ENCODE measurements around the gene KRCC1. TPM values are rescaled to one million over a fixed set of nuclear protein-coding genes. Genes with fewer than 3 reads are reported as not detected.

KRCC1 gene
- total RNA-seq, 1 experiment from 2014 or later, result 36.6 TPM

DNA sequence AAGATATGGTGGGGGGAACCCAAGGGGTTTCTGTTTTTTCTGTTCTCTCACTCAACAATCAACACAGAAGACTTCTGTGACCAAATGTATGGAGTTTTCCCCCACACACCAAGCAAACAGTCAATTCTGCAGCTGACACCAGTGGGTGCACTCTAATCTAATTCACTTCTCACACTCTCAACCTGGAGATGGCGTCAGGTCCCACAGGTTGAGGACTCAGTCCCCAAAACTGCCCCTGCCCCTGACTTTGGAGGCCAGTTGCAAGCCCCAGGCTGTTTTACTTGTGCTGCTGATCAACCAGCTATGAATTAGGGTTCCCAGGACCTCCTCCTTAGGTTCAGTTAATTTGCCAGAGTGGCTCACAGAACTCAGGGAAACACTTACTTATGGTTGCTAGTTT, 45.4 kb downstream of the KRCC1 start:
- ChIA-PET POLR2A (no interaction called here), CTCF (interaction anchor here (0.7 to 1.5 kb wide), 4 partner anchors 9 to 50 kb away, joined by 3 to 15 read pairs (median 5); no protein-coding TSS in a partner anchor)
- TF ChIP-seq, protein P1, sequence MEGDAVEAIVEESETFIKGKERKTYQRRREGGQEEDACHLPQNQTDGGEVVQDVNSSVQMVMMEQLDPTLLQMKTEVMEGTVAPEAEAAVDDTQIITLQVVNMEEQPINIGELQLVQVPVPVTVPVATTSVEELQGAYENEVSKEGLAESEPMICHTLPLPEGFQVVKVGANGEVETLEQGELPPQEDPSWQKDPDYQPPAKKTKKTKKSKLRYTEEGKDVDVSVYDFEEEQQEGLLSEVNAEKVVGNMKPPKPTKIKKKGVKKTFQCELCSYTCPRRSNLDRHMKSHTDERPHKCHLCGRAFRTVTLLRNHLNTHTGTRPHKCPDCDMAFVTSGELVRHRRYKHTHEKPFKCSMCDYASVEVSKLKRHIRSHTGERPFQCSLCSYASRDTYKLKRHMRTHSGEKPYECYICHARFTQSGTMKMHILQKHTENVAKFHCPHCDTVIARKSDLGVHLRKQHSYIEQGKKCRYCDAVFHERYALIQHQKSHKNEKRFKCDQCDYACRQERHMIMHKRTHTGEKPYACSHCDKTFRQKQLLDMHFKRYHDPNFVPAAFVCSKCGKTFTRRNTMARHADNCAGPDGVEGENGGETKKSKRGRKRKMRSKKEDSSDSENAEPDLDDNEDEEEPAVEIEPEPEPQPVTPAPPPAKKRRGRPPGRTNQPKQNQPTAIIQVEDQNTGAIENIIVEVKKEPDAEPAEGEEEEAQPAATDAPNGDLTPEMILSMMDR (IDR thresholded peaks at IDR 0.05; ENCODE audit: unreplicated experiment), result no peak
- H3K36me3 Mint-ChIP-seq (ENCODE audit: insufficient read depth, unreplicated experiment), result no peaks in the 10 kb centered on the region
- H3K27ac Mint-ChIP-seq (ENCODE audit: low read depth, unreplicated experiment), result no peak overlapping the region
- H3K9me3 Mint-ChIP-seq (ENCODE audit: unreplicated experiment), result no peaks in the 10 kb centered on the region
- intact Hi-C loops (cut with micrococcal nuclease), result no loop called here
- no peak overlapping the region for H3K4me3 Mint-ChIP-seq (ENCODE audit: unreplicated experiment)
- no TSS peak for BruUV-seq (replicated peaks)
- DNase-seq (ENCODE audit: unreplicated experiment), result no peak
- H3K4me1 Mint-ChIP-seq (ENCODE audit: insufficient read depth, unreplicated experiment), result no peaks in the 10 kb centered on the region
- H3K27me3 Mint-ChIP-seq (ENCODE audit: insufficient read depth, unreplicated experiment), result no peaks in the 10 kb centered on the region

DNA sequence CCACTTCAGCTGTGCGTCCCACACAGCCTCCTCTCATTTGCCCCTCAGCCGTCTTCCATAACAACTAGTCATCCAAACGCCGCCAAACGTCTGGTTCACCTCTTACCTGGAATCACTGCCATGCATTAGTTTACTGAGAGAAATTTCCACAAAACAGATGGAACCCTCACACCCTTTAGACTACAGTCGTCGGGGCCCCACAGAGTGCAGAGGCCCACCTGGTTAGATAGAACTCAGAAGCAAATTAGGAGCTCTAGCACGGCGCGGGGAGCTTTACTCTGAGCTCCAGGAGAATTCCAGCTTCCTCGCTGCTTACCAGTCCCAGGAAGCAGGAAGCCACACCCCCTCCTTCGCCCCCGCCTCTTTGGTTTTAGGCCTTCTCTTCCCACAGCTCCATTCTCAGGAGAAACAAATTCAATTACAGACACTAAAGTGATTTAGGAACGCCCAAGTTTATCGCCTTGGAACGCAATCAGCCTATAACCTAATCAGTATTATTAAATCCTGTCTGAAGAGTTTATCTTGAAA, 48.6 kb downstream of the KRCC1 start:
- BruUV-seq (replicated peaks), result no TSS peak
- intact Hi-C loops (cut with micrococcal nuclease), result no loop called here
- TF ChIP-seq, protein P1 (IDR thresholded peaks at IDR 0.05; ENCODE audit: unreplicated experiment), result no peak
- no peaks in the 10 kb centered on the region for H3K9me3 Mint-ChIP-seq (ENCODE audit: unreplicated experiment)
- no peaks in the 10 kb centered on the region for H3K36me3 Mint-ChIP-seq (ENCODE audit: insufficient read depth, unreplicated experiment)
- H3K4me1 Mint-ChIP-seq (ENCODE audit: insufficient read depth, unreplicated experiment), result no peaks in the 10 kb centered on the region
- DNase-seq (ENCODE audit: unreplicated experiment), result no peak
- CTCF ChIA-PET, result interaction anchor here (0.7 kb wide), 1 partner anchor 9 kb away, joined by 3 read pairs; the partner anchor contains the start of gene RNU2-63P
- no peak overlapping the region for H3K27ac Mint-ChIP-seq (ENCODE audit: low read depth, unreplicated experiment)
- no peak overlapping the region for H3K4me3 Mint-ChIP-seq (ENCODE audit: unreplicated experiment)
- POLR2A ChIA-PET, result no interaction called here
- no peaks in the 10 kb centered on the region for H3K27me3 Mint-ChIP-seq (ENCODE audit: insufficient read depth, unreplicated experiment)

GRCh38 chr2:88005776-88006175, 49.8 kb downstream of the KRCC1 start:
- TF ChIP-seq, protein P1 (IDR thresholded peaks at IDR 0.05; ENCODE audit: unreplicated experiment), result no peak
- H3K27ac Mint-ChIP-seq (ENCODE audit: low read depth, unreplicated experiment), result no peak overlapping the region
- ChIA-PET POLR2A (no interaction called here), CTCF (interaction anchor here (1.1 to 1.2 kb wide), 2 partner anchors 10 to 155 kb away, joined by 3 read pairs; no protein-coding TSS in a partner anchor)
- no peaks in the 10 kb centered on the region for H3K9me3 Mint-ChIP-seq (ENCODE audit: unreplicated experiment)
- no TSS peak for BruUV-seq (replicated peaks)
- no peak for DNase-seq (ENCODE audit: unreplicated experiment)
- H3K27me3 Mint-ChIP-seq (ENCODE audit: insufficient read depth, unreplicated experiment), result no peaks in the 10 kb centered on the region
- intact Hi-C loops (cut with micrococcal nuclease), result no loop called here
- no peak overlapping the region for H3K4me3 Mint-ChIP-seq (ENCODE audit: unreplicated experiment)
- H3K4me1 Mint-ChIP-seq (ENCODE audit: insufficient read depth, unreplicated experiment), result no peaks in the 10 kb centered on the region
- H3K36me3 Mint-ChIP-seq (ENCODE audit: insufficient read depth, unreplicated experiment), result no peaks in the 10 kb centered on the region

DNA sequence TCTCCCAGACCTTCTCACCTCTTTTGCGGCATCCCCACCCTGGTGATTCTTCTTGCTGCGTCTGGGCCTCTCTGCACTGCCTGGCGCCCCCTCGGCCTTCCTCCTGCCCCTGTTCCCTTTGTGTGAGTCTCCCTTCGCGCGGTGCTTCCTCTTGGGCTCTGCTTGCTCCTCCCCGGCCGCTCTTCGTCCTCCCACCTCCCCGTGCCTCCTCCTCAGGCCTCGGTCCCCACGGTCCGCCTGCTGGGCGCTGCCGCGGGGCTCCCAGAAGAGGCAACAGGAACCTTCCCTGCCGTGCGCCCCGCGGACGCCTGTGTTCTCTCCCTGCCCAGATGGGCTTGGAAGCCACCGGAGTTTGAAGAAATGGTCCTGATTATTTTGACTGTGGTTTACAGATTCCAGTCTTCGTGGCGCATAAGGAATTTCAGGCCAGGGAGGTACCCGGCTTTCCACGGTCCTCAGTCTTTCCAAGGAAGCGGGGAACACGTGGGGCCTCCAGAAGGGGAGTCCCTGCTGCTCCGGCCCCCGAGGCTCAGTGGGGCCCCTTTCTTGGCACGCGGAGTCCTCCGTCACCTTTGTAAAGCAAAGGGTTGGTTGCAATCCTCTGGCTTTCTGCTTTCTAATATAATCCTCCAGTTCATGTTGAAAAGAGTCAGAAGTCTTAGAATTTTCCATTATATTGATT, 52.4 kb downstream of the KRCC1 start:
- CTCF ChIA-PET, result interaction anchor here (1.4 kb wide), 1 partner anchor 157 kb away, joined by 3 read pairs; no protein-coding TSS in a partner anchor
- Mint-ChIP-seq H3K27ac (ENCODE audit: low read depth, unreplicated experiment) (no peak overlapping the region), H3K9me3 (ENCODE audit: unreplicated experiment) (no peaks in the 10 kb centered on the region), H3K27me3 (ENCODE audit: insufficient read depth, unreplicated experiment) (no peaks in the 10 kb centered on the region), H3K4me1 (ENCODE audit: insufficient read depth, unreplicated experiment) (no peaks in the 10 kb centered on the region), H3K4me3 (ENCODE audit: unreplicated experiment) (no peak overlapping the region), H3K36me3 (ENCODE audit: insufficient read depth, unreplicated experiment) (no peaks in the 10 kb centered on the region)
- no peak for DNase-seq (ENCODE audit: unreplicated experiment)
- intact Hi-C loops (cut with micrococcal nuclease), result loop anchor here (2.0 kb wide), 1 partner anchor 158 kb away; no protein-coding TSS in a partner anchor
- POLR2A ChIA-PET, result interaction anchor here (1.2 kb wide), 1 partner anchor 13 kb away, joined by 3 read pairs; the partner anchor contains the start of gene RNU2-63P
- BruUV-seq (replicated peaks), result no TSS peak
- TF ChIP-seq, protein P1 (IDR thresholded peaks at IDR 0.05; ENCODE audit: unreplicated experiment), result no peak
